Esophagus muscularis mucosa (tissue), 4 donors: Measurements from ENCODE around the gene SEPTIN2. TPM values are rescaled to one million over a fixed set of nuclear protein-coding genes. Genes with fewer than 3 reads are reported as not detected.

Experiments
- DNase-seq: peaks from one replicate; pipeline ENCODE4 v3.0.0-alpha.2; 2017; ENCODE audit errors: extremely low spot score
- H3K27ac ChIP-seq, 4 donors: fragments of 200-600 bp; sonication (generic); replicated peaks in 1 of 4; 1 replicate in 3 of 4; 2 replicates in 1 of 4; pipeline ENCODE4 v1.5.1; 2016 to 2019; ENCODE audit warnings: mild to moderate bottlenecking in 1 of 4
- H3K27me3 ChIP-seq, 4 donors: fragments of 200-600 bp; sonication (generic); one replicate each; pipeline versions ENCODE4 v1.5.1 to v1.6.0; 2016 to 2019
- H3K36me3 ChIP-seq, 4 donors: fragments of 200-600 bp; sonication (generic); one replicate each; pipeline ENCODE4 v1.5.1; 2016 to 2019
- H3K4me1 ChIP-seq, 4 donors: fragments of 200-600 bp; sonication (generic); one replicate each; pipeline ENCODE4 v1.5.1; 2016 to 2019
- H3K4me3 ChIP-seq, 4 donors: fragments of 200-600 bp; sonication (generic); 1 replicate in 2 of 4; 2 replicates in 2 of 4; pipeline ENCODE4 v1.5.1; 2016 to 2019; ENCODE audit warnings: mild to moderate bottlenecking in 4 of 4, moderate library complexity in 1 of 4
- H3K9me3 ChIP-seq, 4 donors: fragments of 200-600 bp; sonication (generic); 1 replicate in 3 of 4; 2 replicates in 1 of 4; pipeline ENCODE4 v1.5.1; 2016 to 2019
- EP300 ChIP-seq: sonication (generic); formaldehyde crosslinking; IDR thresholded peaks from one replicate; pipeline ENCODE4 v1.6.1; 2017; ENCODE audit warnings: antibody characterized with exemption
- POLR2A ChIP-seq: fragments of 450-650 bp; IDR thresholded peaks from one replicate; pipeline ENCODE4 v1.6.1; 2017; ENCODE audit warnings: antibody characterized with exemption, moderate library complexity, mild to moderate bottlenecking, low read depth
- POLR2AphosphoS5 ChIP-seq, 2 donors: sonication (generic); formaldehyde crosslinking; IDR thresholded peaks; one replicate each; pipeline ENCODE4 v1.6.1; 2017; ENCODE audit warnings: antibody characterized with exemption in 2 of 2
- WGBS: methylation state at CpG from one replicate; pipeline ENCODE4 v1.1.5; 2018; 5-methylcytosine and 5-hydroxymethylcytosine counted together
- intact Hi-C: fragments of 100-400 bp; cut with DNase I; formaldehyde crosslinking; loops from one replicate; pipeline ENCODE4 v1.15.1; 2023
- total RNA-seq, 4 donors: library from RNA; depleted of rRNA; stranded (reverse); fragments of >200 nt; gene quantifications; one replicate each; pipeline versions ENCODE4 v1.1.0 to v1.2.1, GENCODE V29; 2016
- TF ChIP-seq, protein P1 (sequence below), 3 experiments: fragments of 200-600 bp in 2 of 3; fragments of 450-650 bp in 1 of 3; sonication (generic) in 2 of 3; IDR thresholded peaks; one replicate each; pipeline ENCODE4 v1.5.1; 2017 to 2019; ENCODE audit warnings: antibody characterized with exemption in 3 of 3, mild to moderate bottlenecking in 2 of 3, moderate library complexity in 1 of 3

SEPTIN2 gene
- total RNA-seq, 4 donors from 2014 or later, result 272 to 335 (median 284) TPM

DNA sequence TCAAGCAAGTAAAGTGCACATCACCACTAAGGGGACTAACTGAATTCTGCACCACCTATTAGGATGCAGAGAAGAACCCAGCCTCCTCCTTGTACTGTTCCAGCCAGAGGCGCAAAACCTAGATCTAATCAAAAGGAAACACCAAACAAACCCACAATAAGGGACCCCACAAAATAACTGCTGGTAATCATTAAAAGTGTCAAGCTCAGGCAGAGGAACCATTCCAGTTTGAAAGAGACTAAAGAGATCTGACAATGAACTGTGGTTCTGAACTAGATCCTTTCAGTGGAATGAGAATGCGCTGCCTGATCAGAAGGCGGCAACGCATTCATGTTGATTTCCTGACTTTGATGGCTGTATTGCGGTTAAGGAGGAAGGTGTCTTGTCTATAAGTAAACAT lies 17.1 kb upstream of the SEPTIN2 start:
- no peak for DNase-seq
- no peaks in the 10 kb centered on the region for H3K9me3 ChIP-seq
- 86% methylated on average over 5 of the region's 5 CpGs for WGBS
- H3K4me3 ChIP-seq, result no peak overlapping the region
- no peak overlapping the region for H3K27ac ChIP-seq
- peaks cover 15 to 39% (median 35%) of the 10 kb centered on the region in 4 donors for H3K4me1 ChIP-seq
- H3K36me3 ChIP-seq, result peaks cover 0 to 12% (median 0%) of the 10 kb centered on the region in 4 donors
- H3K27me3 ChIP-seq, result no peaks in the 10 kb centered on the region
- TF ChIP-seq, protein P1, sequence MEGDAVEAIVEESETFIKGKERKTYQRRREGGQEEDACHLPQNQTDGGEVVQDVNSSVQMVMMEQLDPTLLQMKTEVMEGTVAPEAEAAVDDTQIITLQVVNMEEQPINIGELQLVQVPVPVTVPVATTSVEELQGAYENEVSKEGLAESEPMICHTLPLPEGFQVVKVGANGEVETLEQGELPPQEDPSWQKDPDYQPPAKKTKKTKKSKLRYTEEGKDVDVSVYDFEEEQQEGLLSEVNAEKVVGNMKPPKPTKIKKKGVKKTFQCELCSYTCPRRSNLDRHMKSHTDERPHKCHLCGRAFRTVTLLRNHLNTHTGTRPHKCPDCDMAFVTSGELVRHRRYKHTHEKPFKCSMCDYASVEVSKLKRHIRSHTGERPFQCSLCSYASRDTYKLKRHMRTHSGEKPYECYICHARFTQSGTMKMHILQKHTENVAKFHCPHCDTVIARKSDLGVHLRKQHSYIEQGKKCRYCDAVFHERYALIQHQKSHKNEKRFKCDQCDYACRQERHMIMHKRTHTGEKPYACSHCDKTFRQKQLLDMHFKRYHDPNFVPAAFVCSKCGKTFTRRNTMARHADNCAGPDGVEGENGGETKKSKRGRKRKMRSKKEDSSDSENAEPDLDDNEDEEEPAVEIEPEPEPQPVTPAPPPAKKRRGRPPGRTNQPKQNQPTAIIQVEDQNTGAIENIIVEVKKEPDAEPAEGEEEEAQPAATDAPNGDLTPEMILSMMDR (IDR thresholded peaks at IDR 0.05), result no peak
- TF ChIP-seq POLR2A (no peak), POLR2AphosphoS5 (IDR thresholded peaks at IDR 0.05) (no peak), EP300 (no peak)
- intact Hi-C loops, result no loop called here

DNA sequence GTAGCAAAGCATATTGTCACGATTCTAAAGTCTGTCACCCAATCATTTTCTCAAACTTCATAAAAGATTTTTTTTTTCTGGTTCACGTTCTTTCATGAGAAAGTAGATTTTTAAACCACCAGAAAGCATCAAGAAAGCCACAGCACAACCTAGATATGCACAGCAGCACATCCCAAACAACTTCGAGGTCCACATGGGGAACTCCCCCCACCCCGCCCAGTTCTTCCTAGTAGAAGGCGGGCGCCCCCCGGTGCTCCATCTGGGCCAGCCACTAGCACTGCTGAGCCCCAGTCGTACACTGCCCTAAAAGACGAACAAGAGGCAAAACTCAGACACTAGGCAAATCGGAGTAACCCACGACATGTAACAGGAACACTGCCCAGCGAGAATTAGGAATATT lies 15.7 kb upstream of the SEPTIN2 start:
- WGBS, result 82% methylated on average over 12 of the region's 12 CpGs
- intact Hi-C loops, result no loop called here
- H3K4me3 ChIP-seq, result no peak overlapping the region
- peaks cover 0 to 12% (median 0%) of the 10 kb centered on the region in 4 donors for H3K36me3 ChIP-seq
- no peaks in the 10 kb centered on the region for H3K27me3 ChIP-seq
- TF ChIP-seq POLR2AphosphoS5 (IDR thresholded peaks at IDR 0.05) (no peak), POLR2A (no peak)
- H3K9me3 ChIP-seq, result no peaks in the 10 kb centered on the region
- H3K4me1 ChIP-seq, result peaks cover 28 to 46% (median 43%) of the 10 kb centered on the region in 4 donors
- DNase-seq, result no peak
- H3K27ac ChIP-seq, result no peak overlapping the region

GRCh38 chr2:241302083-241302482 lies 13.6 kb upstream of the SEPTIN2 start:
- Histone ChIP-seq H3K4me1 (peaks cover 31 to 47% (median 38%) of the 10 kb centered on the region in 4 donors), H3K9me3 (no peaks in the 10 kb centered on the region), H3K4me3 (no peak overlapping the region), H3K27ac (no peak overlapping the region), H3K36me3 (peaks cover 0 to 10% (median 0%) of the 10 kb centered on the region in 4 donors), H3K27me3 (no peaks in the 10 kb centered on the region)
- intact Hi-C loops, result no loop called here
- no peak for DNase-seq
- TF ChIP-seq POLR2AphosphoS5 (IDR thresholded peaks at IDR 0.05) (no peak), POLR2A (no peak), EP300 (no peak)
- TF ChIP-seq, protein P1 (IDR thresholded peaks at IDR 0.05), result no peak
- 90% methylated on average over 3 of the region's 3 CpGs for WGBS

DNA sequence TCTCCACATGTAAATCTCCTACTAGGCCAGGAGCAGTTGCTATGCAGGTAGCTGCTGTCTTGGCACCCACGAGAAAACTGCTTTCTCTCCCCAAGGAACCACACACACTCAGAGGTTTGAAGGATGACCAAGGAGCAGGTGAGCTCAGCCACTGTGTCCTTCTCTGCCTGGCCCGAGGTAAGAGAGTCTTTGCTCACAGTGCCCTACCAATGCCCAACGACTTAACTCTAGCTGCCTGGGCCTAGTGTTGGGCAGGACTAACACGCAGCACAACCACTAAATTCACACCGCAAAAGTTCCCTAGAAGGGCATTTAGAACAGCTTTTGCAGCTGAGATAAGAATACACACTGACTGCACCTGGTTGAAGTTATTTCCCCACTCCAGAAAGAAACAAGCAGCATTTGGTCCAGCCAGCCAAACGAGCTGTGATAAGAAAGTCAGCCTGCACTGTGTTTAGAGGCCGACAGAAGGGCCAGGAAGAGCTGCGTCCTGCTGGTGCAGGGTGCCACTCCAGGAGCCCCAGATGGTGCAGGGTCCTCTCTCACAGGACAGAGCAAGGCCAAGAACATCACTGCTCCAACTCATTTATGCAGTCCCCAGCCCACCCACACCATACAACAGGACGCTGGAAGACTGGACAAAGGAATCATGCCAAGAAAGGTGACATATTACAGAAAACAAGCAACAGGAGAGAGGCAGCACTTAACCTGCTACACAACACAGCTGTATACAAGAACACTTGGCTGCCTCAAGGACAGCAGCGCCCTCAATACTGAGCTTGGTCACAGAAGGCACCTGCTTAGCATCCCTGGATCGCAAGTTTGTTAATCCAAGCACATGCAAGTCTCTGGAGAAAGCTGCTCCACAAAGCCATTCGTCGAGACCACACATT lies 12.7 kb upstream of the SEPTIN2 start:
- no peaks in the 10 kb centered on the region for H3K27me3 ChIP-seq
- no peak overlapping the region for H3K4me3 ChIP-seq
- no peak for TF ChIP-seq EP300
- no peak for TF ChIP-seq POLR2A
- no peak for TF ChIP-seq POLR2AphosphoS5 (IDR thresholded peaks at IDR 0.05)
- TF ChIP-seq, protein P1 (IDR thresholded peaks at IDR 0.05), result no peak
- H3K9me3 ChIP-seq, result no peaks in the 10 kb centered on the region
- no peak overlapping the region for H3K27ac ChIP-seq
- peaks cover 31 to 48% (median 38%) of the 10 kb centered on the region in 4 donors for H3K4me1 ChIP-seq
- no peak for DNase-seq
- intact Hi-C loops, result no loop called here
- 68% methylated on average over 9 of the region's 13 CpGs for WGBS
- H3K36me3 ChIP-seq, result peaks cover 0 to under 1% (median 0%) of the 10 kb centered on the region in 4 donors

DNA sequence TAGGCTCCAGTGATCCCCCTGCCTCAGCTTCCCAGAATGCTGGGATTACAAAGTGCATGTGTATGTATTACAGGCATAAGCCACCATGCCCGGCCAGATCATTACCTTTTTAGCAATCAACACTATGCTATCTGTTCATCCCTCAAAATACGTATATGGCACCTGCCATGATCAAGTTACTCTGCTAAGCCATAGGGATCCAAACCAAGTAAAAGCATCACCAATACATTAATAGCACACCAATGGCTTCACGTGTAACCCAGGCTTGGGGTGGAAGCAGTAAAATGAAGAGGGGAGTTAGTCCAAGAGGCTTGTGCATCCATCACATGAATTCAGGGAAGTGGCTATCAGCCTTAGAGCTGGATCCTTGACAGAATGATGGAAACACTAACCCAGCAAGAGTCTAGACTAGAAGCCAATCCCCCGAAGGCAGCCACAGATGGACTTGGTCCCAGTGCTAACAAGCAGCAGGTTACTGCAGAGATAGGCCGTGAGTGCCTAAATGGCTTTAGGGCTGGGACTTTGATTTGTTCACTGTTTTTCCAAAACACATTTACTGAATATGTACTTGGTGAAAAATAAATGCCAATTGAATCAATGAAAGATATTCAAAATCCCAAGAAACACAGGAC lies 11.6 kb upstream of the SEPTIN2 start:
- TF ChIP-seq POLR2A, result no peak
- TF ChIP-seq, protein P1 (IDR thresholded peaks at IDR 0.05), result no peak
- 88% methylated on average over 5 of the region's 5 CpGs for WGBS
- H3K4me1 ChIP-seq, result peaks cover 31 to 58% (median 49%) of the 10 kb centered on the region in 4 donors

More for the DNA sequence above, 11.6 kb upstream of the SEPTIN2 start:
- Histone ChIP-seq H3K27ac (no peak overlapping the region), H3K9me3 (no peaks in the 10 kb centered on the region), H3K36me3 (no peaks in the 10 kb centered on the region), H3K4me3 (no peak overlapping the region), H3K27me3 (no peaks in the 10 kb centered on the region)
- no peak for DNase-seq
- intact Hi-C loops, result no loop called here
